ENCODE results near the gene ZNF20. TPM values are rescaled to one million over a fixed set of nuclear protein-coding genes. Genes with fewer than 3 reads are reported as not detected.
"Not testable (repeated sequence)": the region's sequence is repeated elsewhere in the genome, so short reads cannot be mapped to it uniquely, and the experiment has no call there.

ZNF20 gene
- total RNA-seq, 4 donors from 2014 or later, result 1.2 to 10.4 (median 5.1) TPM

GRCh38 chr19:12113121-12113520, 27.0 kb downstream of the ZNF20 start:
- peaks cover 0 to 76% (median 13%) of the 10 kb centered on the region in 4 donors for H3K9me3 ChIP-seq
- no peak for TF ChIP-seq EP300 (IDR thresholded peaks at IDR 0.05)
- no peak for TF ChIP-seq POLR2A (IDR thresholded peaks at IDR 0.05)
- no peak for TF ChIP-seq CTCF (IDR thresholded peaks at IDR 0.05)
- no peak overlapping the region for H3K27ac ChIP-seq
- peaks cover 0 to 82% (median 3%) of the 10 kb centered on the region in 3 donors for H3K36me3 ChIP-seq
- DNase-seq (ENCODE audit: low spot score in 2 of 2), result no peak
- 71 to 80% methylated on average over 5 of the region's 5 CpGs for WGBS, 2 donors
- no peaks in the 10 kb centered on the region for H3K4me1 ChIP-seq
- no peak overlapping the region for H3K4me3 ChIP-seq
- H3K27me3 ChIP-seq, result no peaks in the 10 kb centered on the region

GRCh38 chr19:12112701-12113100, 27.4 kb downstream of the ZNF20 start:
- DNase-seq (ENCODE audit: low spot score in 2 of 2), result no peak
- Histone ChIP-seq H3K4me1 (no peaks in the 10 kb centered on the region), H3K36me3 (peaks cover 0 to 82% (median 3%) of the 10 kb centered on the region in 3 donors), H3K9me3 (peaks cover 0 to 72% (median 13%) of the 10 kb centered on the region in 4 donors), H3K27me3 (no peaks in the 10 kb centered on the region), H3K27ac (no peak overlapping the region), H3K4me3 (no peak overlapping the region)
- TF ChIP-seq EP300 (IDR thresholded peaks at IDR 0.05), result no peak
- TF ChIP-seq POLR2A (IDR thresholded peaks at IDR 0.05), result no peak
- TF ChIP-seq CTCF (IDR thresholded peaks at IDR 0.05), result no peak
- 97% methylated on average over 8 of the region's 8 CpGs for WGBS, 2 donors

- TF ChIP-seq CTCF (IDR thresholded peaks at IDR 0.05), result no peak
- TF ChIP-seq EP300 (IDR thresholded peaks at IDR 0.05), result no peak
- TF ChIP-seq POLR2A (IDR thresholded peaks at IDR 0.05), result no peak
- Histone ChIP-seq H3K27ac (no peak overlapping the region), H3K36me3 (peaks cover 0 to 82% (median 3%) of the 10 kb centered on the region in 3 donors)
Observed at GRCh38 chr19:12111943-12112637, 28.1 kb downstream of the ZNF20 start.

GRCh38 chr19:12111176-12111575, 29.0 kb downstream of the ZNF20 start:
- Histone ChIP-seq H3K9me3 (peaks cover 0 to 76% (median 13%) of the 10 kb centered on the region in 4 donors), H3K4me1 (no peaks in the 10 kb centered on the region), H3K36me3 (peaks cover 0 to 84% (median 3%) of the 10 kb centered on the region in 3 donors), H3K27ac (no peak overlapping the region), H3K27me3 (no peaks in the 10 kb centered on the region), H3K4me3 (no peak overlapping the region)
- TF ChIP-seq EP300 (IDR thresholded peaks at IDR 0.05), result no peak
- no peak for TF ChIP-seq POLR2A (IDR thresholded peaks at IDR 0.05)
- no peak for TF ChIP-seq CTCF (IDR thresholded peaks at IDR 0.05)
- DNase-seq (ENCODE audit: low spot score in 2 of 2), result no peak
- 29 to 31% methylated on average over 2 of the region's 2 CpGs for WGBS, 2 donors

More at GRCh38 chr19:12111943-12112637, 28.1 kb downstream of the ZNF20 start:
- H3K9me3 ChIP-seq, result peaks cover 0 to 70% (median 13%) of the 10 kb centered on the region in 4 donors
- WGBS, 2 donors, result 90 to 96% methylated on average over 8 of the region's 8 CpGs
- H3K27me3 ChIP-seq, result no peaks in the 10 kb centered on the region
- H3K4me3 ChIP-seq, result no peak overlapping the region
- no peak for DNase-seq (ENCODE audit: low spot score in 2 of 2)
- no peaks in the 10 kb centered on the region for H3K4me1 ChIP-seq

GRCh38 chr19:12103909-12104308, 36.2 kb downstream of the ZNF20 start:
- H3K4me3 ChIP-seq; H3K27ac ChIP-seq; DNase-seq (ENCODE audit: low spot score in 2 of 2); H3K4me1 ChIP-seq; H3K27me3 ChIP-seq: not testable (repeated sequence)
- 87 to 98% methylated on average over 4 of the region's 4 CpGs for WGBS, 2 donors
- peaks cover 0 to 44% (median 0%) of the 10 kb centered on the region in 3 donors for H3K36me3 ChIP-seq
- peaks cover 0 to 43% (median 1%) of the 10 kb centered on the region in 4 donors for H3K9me3 ChIP-seq
